IMR-90 (cell line): Measurements from ENCODE around the gene OR7C1. TPM values are rescaled to one million over a fixed set of nuclear protein-coding genes. Genes with fewer than 3 reads are reported as not detected.

Experiments used
- microRNA-seq, 2 experiments: library from miRNA; stranded (forward) in 1 of 2; unstranded in 1 of 2; fragments of 10-50 nt in 1 of 2; fragments of <30 nt in 1 of 2; gene quantifications in 1 of 2; microRNA quantifications in 1 of 2; one replicate each; pipeline versions ENCODE3 to v1.1.0; 2013 to 2020; ENCODE audit not compliant: insufficient read depth in 1 of 2, insufficient read length in 1 of 2, unreplicated experiment in 1 of 2
- polyA plus RNA-seq, 3 experiments: library from polyadenylated mRNA; depleted of rRNA; stranded (reverse); fragments of >200 nt; gene quantifications; 2 replicates each; pipeline ENCODE4 v1.2.3, GENCODE V29; 2012; ENCODE audit warnings: low replicate concordance in 1 of 3
- small RNA-seq, 5 experiments: library from RNA; depleted of rRNA; stranded (forward); fragments of <200 nt; gene quantifications; one replicate each; pipeline ENCODE3, GENCODE V24; 2012
- total RNA-seq: library from RNA; depleted of rRNA; stranded (reverse); fragments of >200 nt; gene quantifications from 2 replicates; pipeline ENCODE4 v1.2.3, GENCODE V29; 2012; rRNA removed

The OR7C1 gene
- total and polyA plus RNA-seq, 2 of the 4 experiments (the other 2 are of a cell fraction) = not detected

Small RNAs within 50 kb of the gene (microRNA-seq; reads per million reads assigned to microRNA genes)
- not detected for gene AC005255.1 (ENCODE audit: insufficient read depth, insufficient read length)

Small RNAs within 50 kb of the gene (small RNA-seq; reads per million reads assigned to genes)
- 0 to 1.2 (median 0) reads per million in 5 experiments for gene AC005255.1

Other genes starting within 250 kb of the OR7C1 start
- gene ADGRE3, start 160.3 kb downstream of the OR7C1 start, total RNA-seq = not detected in 2 replicates
- gene ADGRE3, start 160.3 kb downstream of the OR7C1 start, polyA plus RNA-seq (2012; rRNA removed) = not detected in 2 replicates
- gene ZNF333, start 145.1 kb downstream of the OR7C1 start, total RNA-seq = 11.9 and 15.1 TPM in 2 replicates
- 8.2 and 9.8 TPM in 2 replicates for gene ZNF333, start 145.1 kb downstream of the OR7C1 start, polyA plus RNA-seq (2012; rRNA removed)
- gene ADGRE2, start 56.6 kb downstream of the OR7C1 start, total RNA-seq = not detected in 2 replicates
- not detected in 2 replicates for gene ADGRE2, start 56.6 kb downstream of the OR7C1 start, polyA plus RNA-seq (2012; rRNA removed)
- not detected in 2 replicates for gene OR7A5, start within 50 bp of the OR7C1 start, total RNA-seq
- not detected in 2 replicates for gene OR7A5, start within 50 bp of the OR7C1 start, polyA plus RNA-seq (2012; rRNA removed)
- not detected in 2 replicates for gene OR7A10, start 13.7 kb upstream of the OR7C1 start, total RNA-seq
- gene OR7A10, start 13.7 kb upstream of the OR7C1 start, polyA plus RNA-seq (2012; rRNA removed) = not detected in 2 replicates
- not detected in 2 replicates for gene OR7A17, start 50.9 kb upstream of the OR7C1 start, total RNA-seq
- gene OR7A17, start 50.9 kb upstream of the OR7C1 start, polyA plus RNA-seq (2012; rRNA removed) = not detected in 2 replicates
- gene OR7C2, start 106.3 kb upstream of the OR7C1 start, total RNA-seq = not detected in 2 replicates
- not detected in 2 replicates for gene OR7C2, start 106.3 kb upstream of the OR7C1 start, polyA plus RNA-seq (2012; rRNA removed)
- gene SLC1A6, start 144.7 kb upstream of the OR7C1 start, total RNA-seq = not detected in 2 replicates
- not detected in 2 replicates for gene SLC1A6, start 144.7 kb upstream of the OR7C1 start, polyA plus RNA-seq (2012; rRNA removed)
- gene CASP14, start 214.3 kb upstream of the OR7C1 start, total RNA-seq = not detected in 2 replicates
- not detected in 2 replicates for gene CASP14, start 214.3 kb upstream of the OR7C1 start, polyA plus RNA-seq (2012; rRNA removed)
- not detected in 2 replicates for gene OR1I1, start 247.0 kb upstream of the OR7C1 start, total RNA-seq
- gene OR1I1, start 247.0 kb upstream of the OR7C1 start, polyA plus RNA-seq (2012; rRNA removed) = not detected in 2 replicates